GM23248 (cell line): Measurements from ENCODE around the gene PRSS2. TPM values are rescaled to one million over a fixed set of nuclear protein-coding genes. Genes with fewer than 3 reads are reported as not detected.
"Not testable (repeated sequence)": the region's sequence is repeated elsewhere in the genome, so short reads cannot be mapped to it uniquely, and the experiment has no call there.

ENCODE experiments used
- DNase-seq: peaks from one replicate; pipeline ENCODE4 v3.0.0-alpha.2; 2015
- H2AFZ ChIP-seq: fragments of 200-600 bp; sonication (generic); 2 replicates; pipeline ENCODE4 v1.6.1; 2016; ENCODE audit warnings: antibody characterized with exemption
- H3F3A ChIP-seq: fragments of 200-600 bp; sonication (generic); 2 replicates; pipeline ENCODE4 v1.6.1; 2016; ENCODE audit warnings: mild to moderate bottlenecking, antibody characterized with exemption, mixed run types; ENCODE audit not compliant: insufficient read depth
- H3K27ac ChIP-seq: fragments of 200-600 bp; sonication (generic); 2 replicates; pipeline ENCODE4 v1.5.1; 2016; ENCODE audit warnings: mild to moderate bottlenecking
- H3K27me3 ChIP-seq: fragments of 200-600 bp; sonication (generic); replicated peaks from 2 replicates; pipeline ENCODE4 v1.6.1; 2016; ENCODE audit warnings: mild to moderate bottlenecking; ENCODE audit not compliant: insufficient read depth
- H3K36me3 ChIP-seq: fragments of 200-600 bp; sonication (generic); 2 replicates; pipeline ENCODE4 v1.6.1; 2016; ENCODE audit warnings: low read depth, mild to moderate bottlenecking
- H3K4me1 ChIP-seq: fragments of 200-600 bp; sonication (generic); 2 replicates; pipeline ENCODE4 v1.6.1; 2016; ENCODE audit warnings: mild to moderate bottlenecking; ENCODE audit not compliant: insufficient read depth
- H3K4me2 ChIP-seq: fragments of 200-600 bp; sonication (generic); one replicate; pipeline ENCODE4 v1.6.1; 2016; ENCODE audit warnings: mild to moderate bottlenecking; ENCODE audit not compliant: unreplicated experiment
- H3K4me3 ChIP-seq: fragments of 200-600 bp; sonication (generic); 2 replicates; pipeline ENCODE4 v1.5.1; 2016; ENCODE audit warnings: mild to moderate bottlenecking
- H3K79me2 ChIP-seq: fragments of 200-600 bp; sonication (generic); 2 replicates; pipeline ENCODE4 v1.6.1; 2016; ENCODE audit warnings: mild to moderate bottlenecking; ENCODE audit not compliant: insufficient read depth
- H3K9ac ChIP-seq: fragments of 200-600 bp; sonication (generic); 2 replicates; pipeline ENCODE4 v1.6.1; 2016; ENCODE audit warnings: mild to moderate bottlenecking
- H3K9me2 ChIP-seq: fragments of 200-600 bp; sonication (generic); 2 replicates; pipeline ENCODE4 v1.6.1; 2016; ENCODE audit warnings: mixed run types, mild to moderate bottlenecking, moderate library complexity; ENCODE audit not compliant: insufficient read depth
- H3K9me3 ChIP-seq: fragments of 200-600 bp; sonication (generic); one replicate; pipeline ENCODE4 v1.6.1; 2017; ENCODE audit warnings: low read depth
- H4K20me1 ChIP-seq: fragments of 200-600 bp; sonication (generic); 2 replicates; pipeline ENCODE4 v1.6.0; 2016; ENCODE audit not compliant: insufficient read depth
- EZH2 ChIP-seq: fragments of 200-600 bp; sonication (generic); IDR thresholded peaks from 2 replicates; pipeline ENCODE4 v1.6.1; 2018; ENCODE audit warnings: antibody characterized with exemption, mild to moderate bottlenecking; ENCODE audit not compliant: insufficient read depth, poor library complexity, severe bottlenecking
- EZH2phosphoT487 ChIP-seq: fragments of 200-600 bp; sonication (generic); IDR thresholded peaks from 2 replicates; pipeline ENCODE4 v1.6.1; 2018; ENCODE audit warnings: antibody characterized with exemption, moderate library complexity, mild to moderate bottlenecking, low read depth; ENCODE audit not compliant: insufficient read depth
- WGBS, 2 experiments: methylation state at CpG; one replicate each; pipeline ENCODE4 v1.1.6; 2015 to 2017; ENCODE audit warnings: low lambda C conversion rate in 2 of 2, low coverage in 1 of 2; ENCODE audit errors: missing lambda C conversion rate in 2 of 2; 5-methylcytosine and 5-hydroxymethylcytosine counted together
- in situ Hi-C: fragments of 300-500 bp; cut with MboI; formaldehyde crosslinking; loops from 2 replicates; pipeline ENCODE4 v1.15.0; 2020
- polyA plus RNA-seq: library from polyadenylated mRNA; unstranded; fragments of >200 nt; fragmentation: Nextera tagmentation; extraction: Ambion mirVana; gene quantifications from 2 replicates; pipeline ENCODE4 v1.2.1, GENCODE V29; 2016
- total RNA-seq: library from RNA; depleted of rRNA; stranded (reverse); fragments of >200 nt; shearing (Covaris generic); gene quantifications from 2 replicates; pipeline ENCODE4 v1.2.3, GENCODE V29; 2014

The PRSS2 gene
- total and polyA plus RNA-seq, 2 experiments from 2014 or later: not detected

DNA sequence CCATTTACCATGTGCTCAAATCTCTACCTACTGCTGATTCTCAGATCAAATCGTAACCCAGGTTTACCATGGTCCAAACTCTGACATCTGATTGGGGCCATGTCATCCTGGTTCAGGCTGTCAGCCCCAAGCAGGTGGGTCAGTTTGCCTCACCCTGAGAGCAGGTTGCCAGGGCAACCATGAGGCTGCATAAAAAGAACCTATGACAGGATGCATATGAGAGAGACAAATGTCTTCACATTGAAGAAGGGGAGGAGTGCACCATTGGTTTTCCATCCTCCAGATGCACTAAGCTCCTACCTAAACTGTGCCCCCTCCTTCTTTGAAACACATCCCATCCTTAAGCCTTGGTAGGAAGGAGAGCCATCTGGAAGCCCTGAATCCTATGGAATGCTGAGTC lies 11.3 kb upstream of the PRSS2 start:
- Histone ChIP-seq H3K4me2 (no peak overlapping the region), H3F3A (no peaks in the 10 kb centered on the region), H3K9me2 (no peaks in the 10 kb centered on the region), H3K4me3 (no peak overlapping the region), H3K36me3 (no peaks in the 10 kb centered on the region), H3K9me3 (no peaks in the 10 kb centered on the region), H3K9ac (no peak overlapping the region), H3K4me1 (no peaks in the 10 kb centered on the region), H3K79me2 (no peaks in the 10 kb centered on the region), H2AFZ (no peak overlapping the region), H3K27me3 (no peaks in the 10 kb centered on the region; the same call in 1 of the 2 replicates), H4K20me1 (no peaks in the 10 kb centered on the region), H3K27ac (no peak overlapping the region)
- in situ Hi-C loops: no loop called here
- 53 to 65% methylated on average over 1 of the region's 1 CpG for WGBS, 2 experiments
- TF ChIP-seq EZH2: no peak
- TF ChIP-seq EZH2phosphoT487: no peak
- no peak for DNase-seq

DNA sequence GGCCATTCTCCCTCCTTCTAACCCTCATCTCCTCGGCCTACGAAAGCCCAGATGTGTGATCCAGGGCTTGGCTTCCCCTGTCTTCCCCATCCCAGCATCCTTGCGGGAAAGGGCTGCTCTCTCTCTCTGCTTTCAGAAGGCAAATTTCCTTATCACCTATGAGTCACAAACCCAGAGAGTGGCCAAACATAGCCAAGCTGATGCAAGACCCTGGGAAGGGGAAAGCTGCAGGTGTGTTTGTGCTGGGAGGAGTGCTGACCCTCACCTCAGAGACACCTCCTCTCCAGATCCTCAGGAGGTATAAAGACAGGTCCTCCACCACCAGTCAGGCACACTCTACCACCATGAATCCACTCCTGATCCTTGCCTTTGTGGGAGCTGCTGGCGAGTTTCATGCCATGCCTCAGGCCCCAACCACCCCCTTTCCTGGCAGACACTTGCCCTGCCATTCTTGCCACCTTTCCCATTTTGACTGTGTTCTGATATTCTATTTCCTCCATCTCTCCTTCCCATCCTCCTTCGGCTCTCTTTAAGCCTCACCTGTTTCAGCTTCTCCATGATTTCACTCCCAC lies 10.6 kb upstream of the PRSS2 start:
- Histone ChIP-seq H4K20me1 (no peaks in the 10 kb centered on the region), H3K27me3 (no peaks in the 10 kb centered on the region; the same call in 1 of the 2 replicates), H3F3A (no peaks in the 10 kb centered on the region), H3K4me1 (no peaks in the 10 kb centered on the region), H3K27ac (no peak overlapping the region), H3K9me2 (no peaks in the 10 kb centered on the region), H3K9ac (no peak overlapping the region), H3K4me2 (no peak overlapping the region), H3K79me2 (no peaks in the 10 kb centered on the region), H2AFZ (no peak overlapping the region), H3K4me3 (no peak overlapping the region), H3K9me3 (no peaks in the 10 kb centered on the region), H3K36me3 (no peaks in the 10 kb centered on the region)
- in situ Hi-C loops: no loop called here
- TF ChIP-seq EZH2 (no peak), EZH2phosphoT487 (no peak)
- no peak for DNase-seq
- 34 to 36% methylated on average over 5 of the region's 5 CpGs for WGBS, 2 experiments

DNA sequence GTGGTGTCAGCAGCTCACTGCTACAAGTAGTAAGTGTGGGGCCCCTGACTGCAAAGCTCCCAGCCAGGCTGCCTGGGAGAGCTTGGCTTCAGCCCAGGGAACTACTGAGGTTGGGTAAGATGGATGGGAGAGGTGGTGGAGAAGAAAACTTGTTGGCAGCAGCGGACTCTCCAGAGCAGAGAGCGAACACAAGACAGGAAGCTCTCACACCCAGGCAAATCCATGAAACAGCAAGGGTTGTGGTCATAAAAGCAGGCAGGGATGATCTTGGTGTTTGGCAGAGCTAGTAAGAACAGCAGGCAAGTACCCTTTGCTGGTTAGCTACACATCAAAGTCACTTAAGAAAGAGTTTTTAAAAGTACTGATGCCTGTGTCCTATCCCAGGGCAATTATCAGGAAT lies 9.2 kb upstream of the PRSS2 start:
- H3K27me3 ChIP-seq, H3K4me1 ChIP-seq, H3K4me2 ChIP-seq, H3K79me2 ChIP-seq, in situ Hi-C loops, H2AFZ ChIP-seq, H3K4me3 ChIP-seq, H3K9me3 ChIP-seq, H3K27ac ChIP-seq, H3F3A ChIP-seq, H3K9me2 ChIP-seq, DNase-seq, H4K20me1 ChIP-seq, H3K36me3 ChIP-seq, H3K9ac ChIP-seq: not testable (repeated sequence)
- WGBS, 2 experiments: 37 to 56% methylated on average over 2 of the region's 2 CpGs

DNA sequence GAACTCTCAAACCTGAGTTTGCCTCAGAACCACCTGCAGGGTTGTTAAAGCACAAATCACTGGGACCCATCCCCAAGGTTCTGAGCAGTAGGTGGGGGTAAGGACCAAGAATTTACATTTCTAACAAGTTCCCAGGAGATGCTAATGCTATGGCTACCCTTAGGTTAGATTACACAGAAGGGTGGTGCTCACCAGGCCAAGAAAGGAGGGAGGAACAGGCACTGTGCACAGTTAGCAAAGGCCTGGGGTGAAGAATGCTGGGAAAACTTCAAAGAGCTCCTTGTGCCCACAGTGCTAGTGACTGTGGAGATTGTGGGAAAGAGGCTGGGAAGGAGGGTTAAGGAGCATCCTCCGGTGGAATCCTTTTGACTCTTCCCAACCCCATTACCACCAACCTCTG lies 8.7 kb upstream of the PRSS2 start:
- Histone ChIP-seq H3K9me3 (no peaks in the 10 kb centered on the region), H3K27ac (no peak overlapping the region), H3F3A (no peaks in the 10 kb centered on the region), H4K20me1 (no peaks in the 10 kb centered on the region), H3K4me3 (no peak overlapping the region), H3K27me3 (no peaks in the 10 kb centered on the region; the same call in 1 of the 2 replicates), H3K79me2 (no peaks in the 10 kb centered on the region), H3K9ac (no peak overlapping the region), H3K4me2 (no peak overlapping the region), H3K36me3 (no peaks in the 10 kb centered on the region), H2AFZ (no peak overlapping the region), H3K9me2 (no peaks in the 10 kb centered on the region), H3K4me1 (no peaks in the 10 kb centered on the region)
- in situ Hi-C loops: no loop called here
- 25 to 31% methylated on average over 1 of the region's 1 CpG for WGBS, 2 experiments
- DNase-seq: no peak
- no peak for TF ChIP-seq EZH2
- TF ChIP-seq EZH2phosphoT487: no peak

DNA sequence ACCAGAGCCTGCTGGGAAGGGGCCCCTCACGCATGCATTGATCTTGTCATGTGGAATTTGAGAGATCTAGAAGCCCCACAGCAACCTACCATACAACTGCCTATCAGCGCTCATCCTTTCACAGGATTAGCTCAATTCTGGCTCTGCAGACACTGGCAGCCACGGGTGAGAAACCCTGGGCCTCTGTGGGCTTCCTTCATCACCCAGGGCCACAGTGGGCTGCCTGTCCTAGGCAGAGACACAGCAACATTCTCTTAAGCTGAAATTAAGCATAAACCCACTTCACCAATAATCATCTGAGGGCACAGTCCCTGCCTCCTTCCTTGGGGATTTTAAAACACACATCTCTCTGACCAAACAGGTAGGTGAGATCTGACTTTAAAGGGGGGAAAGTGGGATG lies 3.3 kb upstream of the PRSS2 start:
- H3K27ac ChIP-seq: no peak overlapping the region
- H3K9ac ChIP-seq: no peak overlapping the region
- H3K27me3 ChIP-seq: peaks cover 21% of the 10 kb centered on the region
- no peaks in the 10 kb centered on the region for H3K9me2 ChIP-seq
- H2AFZ ChIP-seq: no peak overlapping the region
- H4K20me1 ChIP-seq: no peaks in the 10 kb centered on the region
- no peaks in the 10 kb centered on the region for H3K9me3 ChIP-seq
- H3F3A ChIP-seq: no peaks in the 10 kb centered on the region
- H3K4me2 ChIP-seq: no peak overlapping the region
- WGBS, 2 experiments: 14 to 28% methylated on average over 3 of the region's 3 CpGs
- no peak for TF ChIP-seq EZH2phosphoT487
- TF ChIP-seq EZH2: no peak
- no peaks in the 10 kb centered on the region for H3K4me1 ChIP-seq
- in situ Hi-C loops: no loop called here
- no peak overlapping the region for H3K4me3 ChIP-seq
- no peaks in the 10 kb centered on the region for H3K36me3 ChIP-seq
- no peak for DNase-seq
- H3K79me2 ChIP-seq: no peaks in the 10 kb centered on the region
